DMS79 treated with DMSO at 0.1 percent for 48 hours (cell line): ENCODE measurements around the gene TFEB.

ENCODE experiments used
- DNase-seq: peaks from one replicate; lab custom pipeline; 2025; lab: John Stamatoyannopoulos, UW

TFEB gene

GRCh38 chr6:41763470-41763869, 28.1 kb upstream of the TFEB start:
- DNase-seq = no peak

- DNase-seq = no peak
These were observed 24.6 kb upstream of the TFEB start for GRCh38 chr6:41759905-41760579.

- DNase-seq = no peak
These were observed 23.9 kb upstream of the TFEB start for GRCh38 chr6:41759106-41759904.

GRCh38 chr6:41758641-41759035, 23.2 kb upstream of the TFEB start:
- DNase-seq = no peak

DNA sequence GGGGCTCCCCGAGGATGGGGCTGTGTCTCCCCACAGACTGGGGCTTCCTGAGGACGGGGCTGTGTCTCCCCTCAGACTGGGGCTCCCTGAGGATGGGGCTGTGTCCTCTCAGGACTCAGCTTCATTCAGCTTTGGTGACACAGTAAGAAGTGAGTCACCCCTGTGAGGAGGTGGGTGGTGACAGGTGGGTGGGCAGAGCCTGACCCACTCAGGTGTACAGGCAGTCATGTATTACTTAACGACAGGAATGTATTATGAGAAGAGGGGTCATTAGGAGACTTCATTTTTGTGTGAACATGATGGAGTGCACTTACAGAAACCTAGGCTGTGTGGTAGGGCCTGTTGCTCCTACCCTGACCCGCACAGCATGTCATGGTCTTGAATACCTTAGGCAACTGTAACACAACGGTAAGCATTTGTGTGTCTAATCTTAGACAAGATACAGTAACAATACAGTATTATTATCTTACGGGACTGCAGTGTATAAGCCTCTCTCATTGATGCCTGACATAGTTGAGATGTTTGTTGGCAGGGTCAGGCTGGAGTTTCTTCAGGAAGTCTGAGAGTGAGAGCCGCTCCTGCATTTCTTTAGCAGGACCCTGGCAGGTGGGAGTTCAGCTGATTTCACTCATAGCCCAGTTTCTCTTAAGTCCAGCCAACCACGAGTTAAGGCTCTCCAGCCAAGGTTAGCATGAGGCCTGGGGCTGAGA, 22.7 kb upstream of the TFEB start:
- no peak for DNase-seq

- DNase-seq = no peak
These were observed 21.9 kb upstream of the TFEB start for GRCh38 chr6:41757271-41757670.

- no peak for DNase-seq
These were observed 20.9 kb upstream of the TFEB start for GRCh38 chr6:41756354-41756753.

DNA sequence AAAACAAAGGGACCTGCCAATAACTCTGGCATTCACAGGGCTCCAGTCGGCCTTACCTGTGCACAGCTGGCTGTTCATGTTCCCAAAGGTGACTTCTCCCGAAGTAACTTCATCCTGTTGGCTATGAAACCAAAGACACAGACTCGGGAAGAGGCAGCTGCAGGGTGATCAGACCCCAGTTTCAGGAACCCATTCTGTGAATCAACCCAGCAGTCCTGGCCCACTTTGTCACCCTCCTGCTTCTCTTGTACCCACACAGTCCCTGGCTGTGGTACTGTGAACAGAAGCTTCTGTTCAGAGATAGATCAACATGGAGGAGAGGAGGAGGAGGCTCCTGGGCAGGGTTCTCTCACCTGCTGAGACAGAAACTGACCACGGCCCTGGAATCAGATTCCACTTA, 20.5 kb upstream of the TFEB start:
- no peak for DNase-seq

- DNase-seq = no peak
These were observed 15.0 kb upstream of the TFEB start for GRCh38 chr6:41750374-41750773.

DNA sequence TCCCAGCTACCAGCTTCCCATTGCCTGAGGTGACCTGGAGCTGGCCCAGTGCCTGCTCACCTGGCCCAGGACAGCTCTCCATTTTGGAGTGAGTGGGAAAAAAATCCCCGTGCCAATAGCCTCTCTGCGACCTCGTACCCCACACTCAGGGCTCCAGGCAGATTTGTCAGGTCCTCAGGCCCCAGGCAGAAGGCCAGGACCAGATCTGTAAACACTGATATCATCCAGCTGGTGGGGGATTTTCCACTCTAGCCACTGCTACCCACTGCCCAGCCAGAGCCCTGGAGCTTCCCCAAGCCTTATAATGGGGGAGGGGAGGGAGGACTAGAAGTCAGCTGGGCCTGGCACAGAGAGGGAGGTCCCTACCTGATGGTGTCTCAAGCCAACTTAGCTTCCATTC, 13.1 kb upstream of the TFEB start:
- DNase-seq = no peak

DNA sequence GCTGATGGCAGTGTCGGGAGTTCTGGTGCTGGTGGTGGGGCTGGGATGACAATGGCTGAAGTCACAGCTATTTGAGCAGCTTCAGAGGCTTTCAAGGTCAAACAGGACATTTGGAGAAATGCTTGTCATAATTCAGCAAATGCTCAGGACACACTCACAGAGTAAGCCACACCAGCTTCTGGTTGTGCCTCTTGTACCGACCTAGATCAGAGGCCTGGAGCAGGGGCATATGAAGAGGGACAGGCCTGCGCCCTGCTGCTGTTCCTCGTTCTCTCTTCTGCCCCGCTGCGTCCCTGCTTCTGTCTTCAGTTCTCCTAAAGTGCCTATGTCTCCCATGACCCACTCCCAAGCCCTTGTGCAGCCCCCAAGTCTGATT, 12.7 kb upstream of the TFEB start:
- no peak for DNase-seq

- DNase-seq = no peak
These were observed 12.1 kb upstream of the TFEB start, which contains the start of gene PGC for GRCh38 chr6:41747256-41748101. Gene PGC, minus strand, starts transcription at chr6:41747397. Its CDS starts 63 bp downstream, at chr6:41747334.

DNA sequence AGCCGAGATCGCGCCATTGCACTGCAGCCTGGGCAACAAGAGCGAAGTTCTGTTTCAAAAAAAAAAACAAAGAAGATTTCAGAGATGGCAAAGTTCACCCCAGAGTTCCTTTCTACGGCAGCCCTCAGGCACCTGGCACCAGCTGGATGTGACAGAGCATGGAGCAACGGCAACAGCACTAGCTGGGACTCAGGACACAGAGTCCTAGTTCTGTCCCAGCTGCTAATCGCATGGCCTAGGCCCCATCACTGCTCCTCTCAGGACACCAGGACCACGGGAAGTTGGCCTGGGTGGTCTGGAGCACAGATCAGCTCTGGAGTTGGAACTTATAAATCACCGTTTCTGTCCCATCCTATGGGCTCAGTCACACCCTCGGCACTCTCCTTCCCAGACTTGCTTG, 10.7 kb upstream of the TFEB start:
- no peak for DNase-seq

GRCh38 chr6:41744236-41744787, 8.9 kb upstream of the TFEB start:
- no peak for DNase-seq

DNA sequence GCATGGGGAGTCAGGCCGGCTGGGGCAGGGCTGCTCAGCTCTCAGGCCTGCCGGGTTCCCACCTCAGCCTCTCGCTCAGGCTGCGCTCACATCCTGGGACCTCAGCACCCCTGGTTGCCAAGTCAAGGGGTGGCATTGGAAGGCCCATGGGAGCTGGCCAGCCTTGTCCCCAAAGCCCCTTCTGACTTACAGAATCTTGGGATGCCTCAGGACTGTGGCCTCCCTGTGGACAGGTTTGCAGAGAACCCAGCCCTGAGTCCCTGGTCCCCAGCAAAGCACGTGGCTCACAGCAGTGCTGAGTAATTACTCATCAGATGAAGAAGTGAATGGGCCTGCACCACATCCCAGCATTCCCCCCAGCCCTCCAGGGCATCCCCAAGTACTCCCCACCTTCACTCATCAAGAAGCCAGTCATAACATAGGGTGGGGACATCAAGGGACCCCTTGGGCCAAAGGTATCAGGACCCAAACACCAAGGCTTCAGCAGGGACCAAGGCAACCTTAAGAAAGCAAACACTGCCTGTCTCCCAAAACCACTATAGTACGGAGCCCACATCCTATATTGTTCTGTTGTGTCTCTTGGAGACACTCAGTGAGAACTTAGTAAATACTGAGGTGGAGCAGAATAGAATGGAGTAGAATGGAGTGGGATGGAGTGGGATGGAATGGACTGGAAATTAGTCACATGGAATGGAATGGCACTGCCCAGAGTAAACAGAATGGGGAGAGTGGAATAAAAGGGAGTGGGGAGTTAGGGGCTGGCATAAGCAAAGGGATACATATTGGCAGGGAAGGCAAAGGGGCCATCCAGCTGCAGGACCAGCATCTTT, 8.2 kb upstream of the TFEB start:
- no peak for DNase-seq

GRCh38 chr6:41741625-41742490, 6.5 kb upstream of the TFEB start:
- no peak for DNase-seq

DNA sequence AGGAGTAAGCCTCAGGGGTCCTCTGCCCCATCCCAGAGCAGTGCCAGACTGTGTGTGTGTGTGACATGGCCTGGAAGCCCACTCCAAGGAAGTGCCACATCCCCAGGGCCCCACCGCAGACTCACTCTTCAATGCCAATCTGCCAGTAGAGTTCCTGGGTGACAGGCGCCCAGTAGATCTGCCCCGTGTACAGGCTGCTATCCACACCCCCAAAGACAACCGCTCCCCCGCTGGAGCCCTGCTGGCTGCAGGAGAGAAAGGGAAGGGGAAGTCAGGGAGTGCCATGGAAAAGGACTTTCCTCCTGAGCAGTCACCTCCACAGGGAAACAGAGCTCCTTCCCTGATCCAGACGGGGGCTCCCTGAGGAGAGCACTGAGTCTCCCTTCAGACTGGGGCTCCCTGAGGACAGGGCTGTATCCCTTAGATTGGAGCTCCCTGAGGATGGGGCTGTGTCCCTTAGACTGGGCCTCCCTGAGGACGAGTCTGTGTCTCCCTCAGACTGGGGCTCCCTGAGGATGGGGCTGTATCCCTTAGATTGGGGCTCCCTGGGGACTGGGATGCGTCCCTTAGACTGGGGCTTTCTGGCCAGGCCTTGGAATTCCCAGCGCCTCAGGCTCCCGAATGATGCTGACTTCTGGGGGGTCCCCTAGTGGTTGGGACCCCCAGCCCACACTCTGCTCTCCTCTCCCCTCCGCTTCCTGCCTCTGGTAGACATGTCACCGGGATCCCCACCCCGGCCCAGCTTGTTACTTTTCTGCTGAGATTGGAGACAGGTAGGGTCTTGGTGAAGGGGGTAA, 5.2 kb upstream of the TFEB start:
- no peak for DNase-seq

DNA sequence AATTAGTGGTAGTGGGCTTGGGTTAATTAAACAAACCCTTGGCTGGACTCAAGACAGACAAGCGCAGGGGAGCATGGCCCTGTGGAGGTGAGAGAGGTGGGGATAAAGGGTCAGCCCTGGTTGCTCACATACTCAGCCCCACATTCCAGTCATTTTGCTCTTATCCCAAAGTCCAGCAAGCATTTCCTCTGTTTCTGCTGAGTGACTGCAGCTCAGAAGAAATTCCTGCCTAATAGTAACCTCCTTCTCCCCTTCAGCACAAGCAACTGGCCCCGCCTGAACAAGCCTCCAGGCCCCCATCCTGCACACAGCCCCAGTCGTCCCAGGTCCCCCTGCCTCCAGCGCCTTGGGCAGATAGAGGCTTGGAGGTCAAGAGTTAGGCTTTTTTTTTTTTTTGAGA, 3.6 kb upstream of the TFEB start:
- no peak for DNase-seq

DNA sequence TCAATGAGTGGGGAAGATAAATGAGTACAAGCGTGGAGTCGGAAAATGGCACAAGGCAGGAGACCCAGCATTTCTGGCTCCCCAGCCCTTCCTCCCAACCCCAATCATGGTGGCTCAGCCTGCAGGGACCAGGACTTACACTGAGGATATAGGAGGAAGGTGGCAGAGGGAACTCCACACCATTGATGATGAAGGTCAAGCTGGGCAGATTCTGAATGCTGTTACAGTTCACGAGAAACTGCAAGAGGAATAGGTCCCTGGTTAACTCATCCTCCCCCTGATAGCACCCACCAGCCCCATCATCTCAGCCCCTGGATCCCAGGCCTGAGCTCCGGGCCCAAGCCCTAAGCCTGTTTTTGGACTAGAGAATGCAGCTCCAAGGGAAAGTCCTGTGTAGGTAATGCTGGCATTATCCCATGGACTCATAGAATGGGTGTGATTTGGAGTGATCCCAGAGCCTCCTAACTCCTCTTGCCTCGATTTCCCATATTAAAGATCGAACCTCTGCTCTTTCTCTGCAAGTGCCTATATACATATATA, 2.3 kb upstream of the TFEB start:
- no peak for DNase-seq
